BJ (cell line): ENCODE measurements around the gene PCDH15. TPM values are rescaled to one million over a fixed set of nuclear protein-coding genes. Genes with fewer than 3 reads are reported as not detected.

Source experiments
- CTCF ChIA-PET: fragments of 350-600 bp; formaldehyde crosslinking; extraction: SDS; loops from one replicate; lab custom pipeline; 2021; ENCODE audit warnings: antibody characterized with exemption, inconsistent platforms; lab: Yijun Ruan, JAX
- POLR2A ChIA-PET: fragments of 300-600 bp; sonication (Branson Sonifier 250); formaldehyde crosslinking; extraction: SDS; loops from one replicate; lab custom pipeline; 2021; ENCODE audit warnings: antibody characterized with exemption; lab: Charles Lee
- DNase-seq: peaks from one replicate; pipeline ENCODE4 v3.0.0-alpha.2; 2011; ENCODE audit warnings: low read depth
- H3K27me3 ChIP-seq: 2 replicates; pipeline ENCODE4 v1.6.0; 2011; ENCODE audit warnings: low read length; ENCODE audit not compliant: control insufficient read depth, insufficient read depth
- H3K36me3 ChIP-seq: 2 replicates; pipeline ENCODE4 v1.5.1; 2011; ENCODE audit warnings: low read length; ENCODE audit not compliant: control insufficient read depth, insufficient read depth
- H3K4me3 ChIP-seq: 2 replicates; pipeline ENCODE4 v1.5.1; 2011; ENCODE audit warnings: low read depth, mild to moderate bottlenecking, control low read depth, low read length
- CTCF ChIP-seq: IDR thresholded peaks from 2 replicates; pipeline ENCODE4 v1.5.1; 2011; ENCODE audit warnings: low read depth, mild to moderate bottlenecking, control low read depth, inconsistent platforms, low read length, moderate library complexity; ENCODE audit not compliant: insufficient read depth
- polyA plus RNA-seq: library from polyadenylated mRNA; depleted of rRNA; stranded (reverse); fragments of >200 nt; gene quantifications from 2 replicates; pipeline ENCODE4 v1.2.3, GENCODE V29; 2011

Gene PCDH15
- polyA plus RNA-seq, 1 experiment: not detected

- H3K4me3 ChIP-seq: no peak overlapping the region
- ChIA-PET POLR2A (no interaction called here), CTCF (no interaction called here)
- DNase-seq: no peak
- peak; percentile 32 for TF ChIP-seq CTCF
- no peaks in the 10 kb centered on the region for H3K36me3 ChIP-seq
- no peaks in the 10 kb centered on the region for H3K27me3 ChIP-seq
Measured at GRCh38 chr10:53839440-53840039, 961.5 kb downstream of the PCDH15 start.

- Histone ChIP-seq H3K27me3 (no peaks in the 10 kb centered on the region), H3K4me3 (no peak overlapping the region), H3K36me3 (no peaks in the 10 kb centered on the region)
- ChIA-PET CTCF (no interaction called here), POLR2A (no interaction called here)
- no peak for DNase-seq
- no peak for TF ChIP-seq CTCF
Measured at GRCh38 chr10:53836638-53837037, 964.4 kb downstream of the PCDH15 start.

GRCh38 chr10:53833908-53834307, 967.1 kb downstream of the PCDH15 start:
- no peaks in the 10 kb centered on the region for H3K27me3 ChIP-seq
- no peaks in the 10 kb centered on the region for H3K36me3 ChIP-seq
- ChIA-PET CTCF (no interaction called here), POLR2A (no interaction called here)
- no peak for DNase-seq
- no peak for TF ChIP-seq CTCF
- H3K4me3 ChIP-seq: no peak overlapping the region

GRCh38 chr10:53827261-53827660, 973.8 kb downstream of the PCDH15 start:
- ChIA-PET CTCF (no interaction called here), POLR2A (no interaction called here)
- no peaks in the 10 kb centered on the region for H3K27me3 ChIP-seq
- no peak for DNase-seq
- H3K36me3 ChIP-seq: no peaks in the 10 kb centered on the region
- no peak overlapping the region for H3K4me3 ChIP-seq
- TF ChIP-seq CTCF: no peak

- ChIA-PET CTCF (no interaction called here), POLR2A (no interaction called here)
- DNase-seq: no peak
- Histone ChIP-seq H3K4me3 (no peak overlapping the region), H3K27me3 (no peaks in the 10 kb centered on the region), H3K36me3 (no peaks in the 10 kb centered on the region)
- no peak for TF ChIP-seq CTCF
Measured at GRCh38 chr10:53808677-53809372, 992.2 kb downstream of the PCDH15 start.
